Measurements from ENCODE around the gene ADGRG3. TPM values are rescaled to one million over a fixed set of nuclear protein-coding genes. Genes with fewer than 3 reads are reported as not detected.

Gene ADGRG3
- total RNA-seq, 1 donor from 2014 or later = not detected

- H3K4me2 ChIP-seq = no peak overlapping the region
- no peak overlapping the region for H3K27ac Mint-ChIP-seq
Observed at GRCh38 chr16:57708168-57708567, 40.1 kb downstream of the ADGRG3 start.

GRCh38 chr16:57709663-57710062 lies 41.6 kb downstream of the ADGRG3 start:
- Mint-ChIP-seq H3K9me3 (no peaks in the 10 kb centered on the region), H3K4me1 (no peaks in the 10 kb centered on the region), H3K27ac (no peak overlapping the region), H3K36me3 (no peaks in the 10 kb centered on the region), H3K4me3 (no peak overlapping the region), H3K27me3 (ENCODE audit: insufficient read depth, low read depth) (peaks cover 2% of the 10 kb centered on the region)
- no peaks in the 10 kb centered on the region for H3K9me3 ChIP-seq (ENCODE audit: low read depth)
- DNase-seq (ENCODE audit: low spot score) = no peak
- TF ChIP-seq EZH2phosphoT487 (IDR thresholded peaks at IDR 0.05) (no peak), EZH2 (IDR thresholded peaks at IDR 0.05) (no peak), CTCF (IDR thresholded peaks at IDR 0.05) (no peak)
- H2AFZ ChIP-seq (replicated peaks) = no peak overlapping the region
- H3K9ac ChIP-seq = no peak overlapping the region
- H3K27ac ChIP-seq = no peak overlapping the region
- no peaks in the 10 kb centered on the region for H3K79me2 ChIP-seq (ENCODE audit: low read depth)
- H3K36me3 ChIP-seq = no peaks in the 10 kb centered on the region
- no peaks in the 10 kb centered on the region for H4K20me1 ChIP-seq (ENCODE audit: low read depth)
- no peak overlapping the region for H3K4me2 ChIP-seq
- no peaks in the 10 kb centered on the region for H3K27me3 ChIP-seq
- H3K4me1 ChIP-seq = no peaks in the 10 kb centered on the region
- H3F3A ChIP-seq (ENCODE audit: low read depth) = no peaks in the 10 kb centered on the region
- no peak overlapping the region for H3K4me3 ChIP-seq

More at GRCh38 chr16:57708168-57708567, 40.1 kb downstream of the ADGRG3 start:
- Mint-ChIP-seq H3K4me3 (no peak overlapping the region), H3K36me3 (no peaks in the 10 kb centered on the region), H3K27me3 (ENCODE audit: insufficient read depth, low read depth) (no peaks in the 10 kb centered on the region), H3K9me3 (no peaks in the 10 kb centered on the region), H3K4me1 (no peaks in the 10 kb centered on the region)
- H3K9ac ChIP-seq = no peak overlapping the region
- H3F3A ChIP-seq (ENCODE audit: low read depth) = no peaks in the 10 kb centered on the region
- no peaks in the 10 kb centered on the region for H4K20me1 ChIP-seq (ENCODE audit: low read depth)
- TF ChIP-seq CTCF (IDR thresholded peaks at IDR 0.05) (no peak), EZH2 (IDR thresholded peaks at IDR 0.05) (no peak), EZH2phosphoT487 (IDR thresholded peaks at IDR 0.05) (no peak)
- H2AFZ ChIP-seq (replicated peaks) = no peak overlapping the region
- no peak overlapping the region for H3K27ac ChIP-seq
- H3K27me3 ChIP-seq = no peaks in the 10 kb centered on the region
- H3K4me1 ChIP-seq = no peaks in the 10 kb centered on the region
- H3K4me3 ChIP-seq = no peak overlapping the region
- H3K79me2 ChIP-seq (ENCODE audit: low read depth) = no peaks in the 10 kb centered on the region
- H3K36me3 ChIP-seq = no peaks in the 10 kb centered on the region
- DNase-seq (ENCODE audit: low spot score) = no peak
- no peaks in the 10 kb centered on the region for H3K9me3 ChIP-seq (ENCODE audit: low read depth)

- Histone ChIP-seq H3K4me2 (no peak overlapping the region), H3K4me3 (no peak overlapping the region), H3K27me3 (no peaks in the 10 kb centered on the region), H4K20me1 (ENCODE audit: low read depth) (no peaks in the 10 kb centered on the region), H3K4me1 (no peaks in the 10 kb centered on the region), H3K9me3 (ENCODE audit: low read depth) (no peaks in the 10 kb centered on the region), H3K9ac (no peak overlapping the region), H3K36me3 (no peaks in the 10 kb centered on the region), H3F3A (ENCODE audit: low read depth) (no peaks in the 10 kb centered on the region), H3K27ac (no peak overlapping the region), H3K79me2 (ENCODE audit: low read depth) (no peaks in the 10 kb centered on the region), H2AFZ (replicated peaks) (no peak overlapping the region)
- Mint-ChIP-seq H3K27me3 (ENCODE audit: insufficient read depth, low read depth) (peaks cover 4% of the 10 kb centered on the region), H3K36me3 (no peaks in the 10 kb centered on the region), H3K4me3 (no peak overlapping the region), H3K4me1 (no peaks in the 10 kb centered on the region), H3K9me3 (no peaks in the 10 kb centered on the region), H3K27ac (no peak overlapping the region)
- TF ChIP-seq EZH2 (IDR thresholded peaks at IDR 0.05) (no peak), EZH2phosphoT487 (IDR thresholded peaks at IDR 0.05) (no peak), CTCF (IDR thresholded peaks at IDR 0.05) (no peak)
- DNase-seq (ENCODE audit: low spot score) = no peak
Observed at GRCh38 chr16:57711346-57711745, 43.2 kb downstream of the ADGRG3 start.
